Measurements from ENCODE around the gene IMP3. TPM values are rescaled to one million over a fixed set of nuclear protein-coding genes. Genes with fewer than 3 reads are reported as not detected.

Gene IMP3
- polyA plus RNA-seq, 1 of the 3 experiments (the other 2 are of a cell fraction): 56.2 TPM

GRCh38 chr15:75662823-75663519 is 22.9 kb upstream of the IMP3 start:
- Histone ChIP-seq H3K4me2 (no peak overlapping the region), H3K36me3 (replicated peaks in 1 of 2; ENCODE audit: control insufficient read depth in 1 of 2, insufficient read depth in 2 of 2, low read length in 1 of 2) (peaks cover 0 to 5% of the 10 kb centered on the region in 2 experiments), H3K9ac (no peak overlapping the region), H4K20me1 (ENCODE audit: insufficient read depth) (no peaks in the 10 kb centered on the region), H2AFZ (ENCODE audit: low read depth) (no peak overlapping the region), H3K9me3 (no peaks in the 10 kb centered on the region), H3K27me3 (ENCODE audit: insufficient read depth) (no peaks in the 10 kb centered on the region), H3K4me3 (ENCODE audit: low read depth in 2 of 2, low read length in 1 of 2) (no peak overlapping the region), H3K79me2 (ENCODE audit: insufficient read depth) (peaks cover 33% of the 10 kb centered on the region), H3K27ac (ENCODE audit: low read depth in 2 of 2, low read length in 1 of 2) (no peak overlapping the region), H3F3A (replicated peaks; ENCODE audit: insufficient read depth) (peaks cover 29% of the 10 kb centered on the region), H3K9me2 (no peaks in the 10 kb centered on the region), H3K4me1 (ENCODE audit: control insufficient read depth in 1 of 2, insufficient read depth in 2 of 2, low read depth in 1 of 2, low read length in 1 of 2) (peaks cover 34% of the 10 kb centered on the region in 2 experiments; a peak in 3 of 4 replicates)
- DNase-seq: no peak
- ChIA-PET POLR2A (no interaction called here), CTCF (interaction anchor here (1.9 kb wide), 1 partner anchor 295 kb away, joined by 5 read pairs; no protein-coding TSS in a partner anchor)
- no peak for TF ChIP-seq EZH2phosphoT487 (IDR thresholded peaks at IDR 0.05; ENCODE audit: borderline replicate concordance, low read depth)
- TF ChIP-seq GABPA (IDR thresholded peaks at IDR 0.05; ENCODE audit: low read depth): no peak
- TF ChIP-seq FOSL2 (IDR thresholded peaks at IDR 0.05; ENCODE audit: borderline replicate concordance, low read depth): no peak
- no peak for TF ChIP-seq TCF12 (IDR thresholded peaks at IDR 0.05)
- TF ChIP-seq SIN3A (IDR thresholded peaks at IDR 0.05; ENCODE audit: borderline replicate concordance, low read depth, low read length): no peak
- no peak for TF ChIP-seq USF2 (IDR thresholded peaks at IDR 0.05; ENCODE audit: borderline replicate concordance, low read depth, low read length)
- TF ChIP-seq REST (IDR thresholded peaks at IDR 0.05; ENCODE audit: low read depth, low read length): no peak
- no peak for TF ChIP-seq MXI1 (IDR thresholded peaks at IDR 0.05; ENCODE audit: low read depth, low read length)
- no peak for TF ChIP-seq YY1 (IDR thresholded peaks at IDR 0.05; ENCODE audit: low read depth)
- no peak for TF ChIP-seq MAX (IDR thresholded peaks at IDR 0.05; ENCODE audit: low read depth)
- TF ChIP-seq IRF3 (IDR thresholded peaks at IDR 0.05; ENCODE audit: low read depth, low read length): no peak
- no peak for TF ChIP-seq RCOR1 (IDR thresholded peaks at IDR 0.05; ENCODE audit: low read length)
- 97% methylated on average over 9 of the region's 9 CpGs for WGBS (ENCODE audit: low lambda C conversion rate)

Data from SK-N-SH (cell line).